GM12892 (cell line): Measurements from ENCODE around the gene IRAK3.

Experiments
- POLR2A ChIP-seq: IDR thresholded peaks from 2 replicates; pipeline ENCODE4 v1.6.1; 2011; ENCODE audit warnings: low read depth, low read length, control low read depth
- POLR2AphosphoS5 ChIP-seq: IDR thresholded peaks from 2 replicates; pipeline ENCODE4 v1.6.1; 2011; ENCODE audit warnings: low read depth, low read length, control low read depth
- TAF1 ChIP-seq: IDR thresholded peaks from 2 replicates; pipeline ENCODE4 v1.6.1; 2011; ENCODE audit warnings: low read depth, mild to moderate bottlenecking, control low read depth, low read length, borderline replicate concordance

GRCh38 chr12:66255737-66256136, 66.7 kb downstream of the IRAK3 start:
- TF ChIP-seq POLR2AphosphoS5 (no peak), POLR2A (no peak), TAF1 (no peak)
